PC-9 (cell line): ENCODE data around the gene CCDC51.

Experiments
- EZH2 ChIP-seq: fragments of 200-600 bp; sonication (generic); IDR thresholded peaks from 2 replicates; pipeline ENCODE4 v1.8.0; 2017; ENCODE audit warnings: antibody characterized with exemption, low read depth
- TF ChIP-seq, protein P1 (sequence below): fragments of 200-600 bp; sonication (generic); conservative IDR thresholded peaks from 2 replicates; pipeline ENCODE4 v1.6.1; 2017; ENCODE audit warnings: mixed run types, antibody characterized with exemption, mild to moderate bottlenecking, moderate library complexity

DNA sequence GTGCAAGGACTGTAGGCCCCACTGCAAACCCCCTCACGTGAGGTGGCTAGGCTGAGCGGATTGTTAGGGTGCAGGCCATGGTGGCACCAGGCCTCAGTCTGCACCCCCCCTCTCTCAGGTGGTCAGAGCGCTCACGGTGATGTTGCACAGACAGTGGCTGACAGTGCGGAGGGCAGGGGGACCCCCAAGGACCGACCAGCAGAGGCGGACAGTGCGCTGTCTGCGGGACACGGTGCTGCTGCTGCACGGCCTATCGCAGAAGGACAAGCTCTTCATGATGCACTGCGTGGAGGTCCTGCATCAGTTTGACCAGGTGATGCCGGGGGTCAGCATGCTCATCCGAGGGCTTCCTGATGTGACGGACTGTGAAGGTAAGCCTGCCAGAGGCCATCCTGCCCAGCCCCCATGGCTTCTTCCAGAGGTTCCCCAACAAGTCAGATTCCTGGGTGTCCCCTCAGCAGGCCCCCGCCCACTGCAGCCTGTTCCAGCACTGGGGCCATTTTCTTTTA lies 24.8 kb upstream of the CCDC51 start:
- TF ChIP-seq, protein P1, sequence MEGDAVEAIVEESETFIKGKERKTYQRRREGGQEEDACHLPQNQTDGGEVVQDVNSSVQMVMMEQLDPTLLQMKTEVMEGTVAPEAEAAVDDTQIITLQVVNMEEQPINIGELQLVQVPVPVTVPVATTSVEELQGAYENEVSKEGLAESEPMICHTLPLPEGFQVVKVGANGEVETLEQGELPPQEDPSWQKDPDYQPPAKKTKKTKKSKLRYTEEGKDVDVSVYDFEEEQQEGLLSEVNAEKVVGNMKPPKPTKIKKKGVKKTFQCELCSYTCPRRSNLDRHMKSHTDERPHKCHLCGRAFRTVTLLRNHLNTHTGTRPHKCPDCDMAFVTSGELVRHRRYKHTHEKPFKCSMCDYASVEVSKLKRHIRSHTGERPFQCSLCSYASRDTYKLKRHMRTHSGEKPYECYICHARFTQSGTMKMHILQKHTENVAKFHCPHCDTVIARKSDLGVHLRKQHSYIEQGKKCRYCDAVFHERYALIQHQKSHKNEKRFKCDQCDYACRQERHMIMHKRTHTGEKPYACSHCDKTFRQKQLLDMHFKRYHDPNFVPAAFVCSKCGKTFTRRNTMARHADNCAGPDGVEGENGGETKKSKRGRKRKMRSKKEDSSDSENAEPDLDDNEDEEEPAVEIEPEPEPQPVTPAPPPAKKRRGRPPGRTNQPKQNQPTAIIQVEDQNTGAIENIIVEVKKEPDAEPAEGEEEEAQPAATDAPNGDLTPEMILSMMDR = no peak
- TF ChIP-seq EZH2 = no peak
